NB4 (cell line): ENCODE results near the gene ATP6V0A4.

ENCODE experiments used
- CTCF ChIP-seq: IDR thresholded peaks from one replicate; pipeline ENCODE4 v1.5.1; 2012; ENCODE audit warnings: low read depth, low read length
- MYC ChIP-seq: IDR thresholded peaks from 2 replicates; pipeline ENCODE4 v1.6.1; 2011; ENCODE audit warnings: low read depth, low read length
- POLR2A ChIP-seq: IDR thresholded peaks from 2 replicates; pipeline ENCODE4 v1.6.1; 2011; ENCODE audit warnings: mild to moderate bottlenecking; ENCODE audit not compliant: insufficient read length; ENCODE audit errors: extremely low read depth

GRCh38 chr7:138842111-138842510 is 44.1 kb upstream of the ATP6V0A4 start:
- TF ChIP-seq CTCF, result no peak
- TF ChIP-seq POLR2A, result no peak
- no peak for TF ChIP-seq MYC
